ENCODE measurements around the gene COQ5.

- TF ChIP-seq ZNF274 (IDR thresholded peaks at IDR 0.05; ENCODE audit: low read length) = no peak
- TF ChIP-seq ZNF274 (tag by site-specific recombination; IDR thresholded peaks at IDR 0.05; ENCODE audit: borderline replicate concordance) = no peak
- TF ChIP-seq ZNF2 (tag by site-specific recombination; IDR thresholded peaks at IDR 0.05) = no peak
- TF ChIP-seq PRDM10 (tag by site-specific recombination; IDR thresholded peaks at IDR 0.05) = no peak
- TF ChIP-seq ZBTB11 (tag by site-specific recombination; conservative IDR thresholded peaks at IDR 0.05; ENCODE audit: low read depth) = no peak
- no peak for TF ChIP-seq ZSCAN4 (tag by site-specific recombination; IDR thresholded peaks at IDR 0.05)
- TF ChIP-seq ZNF175 (tag by site-specific recombination; IDR thresholded peaks at IDR 0.05) = no peak
- TF ChIP-seq ATF2 (tag by site-specific recombination; IDR thresholded peaks at IDR 0.05; ENCODE audit: low read depth) = no peak
- no peak for TF ChIP-seq ZBTB8A (tag by site-specific recombination; IDR thresholded peaks at IDR 0.05)
- TF ChIP-seq ZNF488 (tag by site-specific recombination; IDR thresholded peaks at IDR 0.05) = no peak
- TF ChIP-seq CTCF (tag by site-specific recombination; IDR thresholded peaks at IDR 0.05) = no peak
- no peak for TF ChIP-seq PATZ1 (tag by site-specific recombination; IDR thresholded peaks at IDR 0.05)
- TF ChIP-seq ZFP37 (tag by site-specific recombination; IDR thresholded peaks at IDR 0.05) = no peak
Measured at GRCh38 chr12:120540445-120540844, 11.5 kb upstream of the COQ5 start.
